GM12892 (cell line): ENCODE data around the gene RREB1.

Source experiments
- POLR2A ChIP-seq: IDR thresholded peaks from 2 replicates; pipeline ENCODE4 v1.6.1; 2011; ENCODE audit warnings: low read depth, low read length, control low read depth
- POLR2AphosphoS5 ChIP-seq: IDR thresholded peaks from 2 replicates; pipeline ENCODE4 v1.6.1; 2011; ENCODE audit warnings: low read depth, low read length, control low read depth
- TAF1 ChIP-seq: IDR thresholded peaks from 2 replicates; pipeline ENCODE4 v1.6.1; 2011; ENCODE audit warnings: low read depth, mild to moderate bottlenecking, control low read depth, low read length, borderline replicate concordance

DNA sequence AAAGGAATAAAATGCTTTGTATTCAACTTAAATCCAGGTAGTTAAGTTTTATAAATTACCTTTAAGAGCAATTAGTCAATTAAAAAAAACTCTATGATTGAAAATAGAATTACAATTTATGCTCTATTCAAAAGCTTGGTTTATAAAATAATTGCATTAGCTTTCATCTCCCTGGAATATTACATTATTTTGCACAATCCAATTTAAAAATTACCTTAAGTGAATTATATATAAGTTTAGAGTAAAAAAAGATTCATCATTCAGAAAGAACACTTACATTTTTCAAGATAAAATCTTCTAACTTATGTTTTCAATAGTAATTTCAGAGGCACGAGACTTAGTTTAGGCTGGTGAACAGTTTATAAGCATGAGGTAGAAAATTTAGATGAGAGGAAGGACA lies 190.4 kb downstream of the RREB1 start:
- TF ChIP-seq POLR2AphosphoS5 (no peak), POLR2A (no peak), TAF1 (no peak)
